PC-3 (cell line): ENCODE measurements around the gene ARHGAP26. TPM values are rescaled to one million over a fixed set of nuclear protein-coding genes. Genes with fewer than 3 reads are reported as not detected.

ENCODE experiments used
- ATAC-seq: fragments of 200-7000 bp; cut with Tn5 transposase; 2 replicates; pipeline ENCODE4 v1.9.1; 2020; ENCODE audit warnings: mild to moderate bottlenecking, moderate library complexity
- BruUV-seq: library from RNA; stranded (reverse); fragments of 400-500 nt; replicated peaks from 2 replicates; lab custom pipeline; 2021; lab: Mats Ljungman, UMichigan
- CTCF ChIA-PET: fragments of 300-600 bp; sonication (Branson Sonifier 250); formaldehyde crosslinking; loops from one replicate; lab custom pipeline; 2022; ENCODE audit warnings: antibody characterized with exemption; lab: Charles Lee
- POLR2A ChIA-PET: fragments of 300-600 bp; sonication (Branson Sonifier 250); formaldehyde crosslinking; loops from one replicate; lab custom pipeline; 2022; ENCODE audit warnings: antibody characterized with exemption; ENCODE audit not compliant: unreplicated experiment; lab: Charles Lee
- DNase-seq: peaks from one replicate; pipeline ENCODE4 v3.0.0-alpha.2; 2015
- H2AFZ ChIP-seq: fragments of 300-600 bp; sonication (generic); 2 replicates; pipeline ENCODE4 v1.6.0; 2016; ENCODE audit warnings: antibody characterized with exemption, low read length
- H3F3A ChIP-seq: fragments of 300-600 bp; sonication (generic); one replicate; pipeline ENCODE4 v1.6.0; 2017; ENCODE audit warnings: antibody characterized with exemption, low read length, control low read depth, mild to moderate bottlenecking; ENCODE audit not compliant: unreplicated experiment
- H3K27ac ChIP-seq: fragments of 300-600 bp; sonication (generic); 2 replicates; pipeline ENCODE4 v1.5.1; 2016; ENCODE audit warnings: mild to moderate bottlenecking, low read length
- H3K27me3 ChIP-seq: fragments of 300-600 bp; sonication (generic); 2 replicates; pipeline ENCODE4 v1.6.1; 2016; ENCODE audit warnings: low read length, mixed read lengths
- H3K36me3 ChIP-seq: fragments of 300-600 bp; sonication (generic); 2 replicates; pipeline ENCODE4 v1.6.1; 2016; ENCODE audit warnings: low read depth, mixed run types, low read length, mixed read lengths
- H3K4me1 ChIP-seq: fragments of 300-600 bp; sonication (generic); 2 replicates; pipeline ENCODE4 v1.5.1; 2016; ENCODE audit warnings: low read length; ENCODE audit not compliant: insufficient read depth
- H3K4me2 ChIP-seq: fragments of 300-600 bp; sonication (generic); 2 replicates; pipeline ENCODE4 v1.6.0; 2016; ENCODE audit warnings: low read length
- H3K4me3 ChIP-seq: fragments of 300-600 bp; sonication (generic); 2 replicates; pipeline ENCODE4 v1.5.1; 2016; ENCODE audit warnings: mild to moderate bottlenecking, low read length, mixed read lengths
- H3K79me2 ChIP-seq: fragments of 300-600 bp; sonication (generic); 2 replicates; pipeline ENCODE4 v1.6.1; 2017; ENCODE audit warnings: low read length, mixed read lengths
- H3K9ac ChIP-seq: fragments of 300-600 bp; sonication (generic); 2 replicates; pipeline ENCODE4 v1.6.0; 2016; ENCODE audit warnings: mild to moderate bottlenecking, low read length
- H3K9me2 ChIP-seq: fragments of 300-600 bp; sonication (generic); replicated peaks from 2 replicates; pipeline ENCODE4 v1.6.1; 2016; ENCODE audit warnings: mixed run types, low read length, mixed read lengths
- H3K9me3 ChIP-seq: fragments of 300-600 bp; sonication (generic); 2 replicates; pipeline ENCODE4 v1.6.1; 2016; ENCODE audit warnings: low read length, mixed read lengths
- H4K20me1 ChIP-seq: fragments of 300-600 bp; sonication (generic); 2 replicates; pipeline ENCODE4 v1.6.1; 2016; ENCODE audit warnings: low read length, mixed read lengths
- CTCF ChIP-seq: fragments of 300-600 bp; sonication (generic); conservative IDR thresholded peaks from 2 replicates; pipeline ENCODE4 v1.5.1; 2017; ENCODE audit warnings: antibody characterized with exemption, low read depth, mild to moderate bottlenecking, low read length
- EZH2 ChIP-seq: fragments of 300-600 bp; sonication (generic); IDR thresholded peaks from one replicate; pipeline ENCODE4 v1.6.1; 2017; ENCODE audit warnings: antibody characterized with exemption, mild to moderate bottlenecking, low read length; ENCODE audit not compliant: unreplicated experiment
- EZH2phosphoT487 ChIP-seq: fragments of 300-600 bp; sonication (generic); IDR thresholded peaks from 2 replicates; pipeline ENCODE4 v1.6.1; 2018; ENCODE audit warnings: mild to moderate bottlenecking, antibody characterized with exemption, low read length, borderline replicate concordance
- intact Hi-C: fragments of 100-400 bp; cut with micrococcal nuclease; formaldehyde crosslinking; loops from 2 replicates; pipeline ENCODE4 v1.9.0; 2023
- total RNA-seq: library from RNA; depleted of rRNA; stranded (reverse); fragments of >200 nt; gene quantifications from 2 replicates; pipeline ENCODE4 v1.2.3, GENCODE V29; 2014

ARHGAP26 gene
- total RNA-seq, 1 experiment from 2014 or later = 11.7 TPM

GRCh38 chr5:142929587-142929986, 159.4 kb downstream of the ARHGAP26 start:
- Histone ChIP-seq H3K9me3 (no peaks in the 10 kb centered on the region), H3F3A (no peaks in the 10 kb centered on the region), H3K36me3 (no peaks in the 10 kb centered on the region), H3K9ac (no peak overlapping the region), H3K27me3 (no peaks in the 10 kb centered on the region), H4K20me1 (no peaks in the 10 kb centered on the region), H2AFZ (no peak overlapping the region), H3K27ac (no peak overlapping the region), H3K4me2 (no peak overlapping the region), H3K9me2 (no peaks in the 10 kb centered on the region), H3K79me2 (no peaks in the 10 kb centered on the region), H3K4me3 (no peak overlapping the region), H3K4me1 (peaks cover 17% of the 10 kb centered on the region)
- DNase-seq (no peak), ATAC-seq (no peak)
- ChIA-PET CTCF (no interaction called here), POLR2A (no interaction called here)
- TF ChIP-seq EZH2phosphoT487 (no peak), EZH2 (no peak), CTCF (no peak)
- intact Hi-C loops = loop anchor here (10.0 kb wide), 2 partner anchors 1035 to 1255 kb away; no protein-coding TSS in a partner anchor
- BruUV-seq = no TSS peak

- DNase-seq = no peak
- TF ChIP-seq EZH2phosphoT487 (no peak), EZH2 (no peak), CTCF (no peak)
- no peaks in the 10 kb centered on the region for H4K20me1 ChIP-seq
- intact Hi-C loops = no loop called here
- H3K79me2 ChIP-seq = no peaks in the 10 kb centered on the region
- no TSS peak for BruUV-seq
- H3K9me3 ChIP-seq = no peaks in the 10 kb centered on the region
- H2AFZ ChIP-seq = no peak overlapping the region
- H3K4me1 ChIP-seq = peaks cover 11% of the 10 kb centered on the region
- ChIA-PET POLR2A (no interaction called here), CTCF (no interaction called here)
- no peaks in the 10 kb centered on the region for H3K36me3 ChIP-seq
- no peak overlapping the region for H3K27ac ChIP-seq
- no peak overlapping the region for H3K9ac ChIP-seq
- H3K27me3 ChIP-seq = no peaks in the 10 kb centered on the region
- ATAC-seq = no peak
- H3K4me2 ChIP-seq = no peak overlapping the region
- H3K9me2 ChIP-seq = no peaks in the 10 kb centered on the region
- no peaks in the 10 kb centered on the region for H3F3A ChIP-seq
- H3K4me3 ChIP-seq = no peak overlapping the region
Measured at GRCh38 chr5:142930395-142931110, 160.4 kb downstream of the ARHGAP26 start.
